DND-41 (cell line): ENCODE data around the gene PDE4B.

Experiments used
- ATAC-seq: fragments of 200-7000 bp; cut with Tn5 transposase; 3 replicates; pipeline ENCODE4 v1.9.1; 2021; ENCODE audit warnings: low read depth; ENCODE audit not compliant: insufficient read depth
- DNase-seq: peaks from one replicate; pipeline ENCODE4 v3.0.0-alpha.2; 2020
- H2AFZ ChIP-seq: 2 replicates; pipeline ENCODE4 v1.6.0; 2012; ENCODE audit warnings: low read depth, low read length
- H3K27ac ChIP-seq: 2 replicates; pipeline ENCODE4 v1.5.1; 2012; ENCODE audit warnings: low read length, inconsistent platforms
- H3K27me3 ChIP-seq: fragments of 200-600 bp; sonication (generic); 2 replicates; pipeline ENCODE4 v1.6.0; 2012; ENCODE audit warnings: low read length, mild to moderate bottlenecking, inconsistent platforms; ENCODE audit not compliant: insufficient read depth, poor library complexity
- H3K36me3 ChIP-seq: 2 replicates; pipeline ENCODE4 v1.5.1; 2012; ENCODE audit warnings: low read length, inconsistent platforms; ENCODE audit not compliant: insufficient read depth
- H3K4me1 ChIP-seq: 2 replicates; pipeline ENCODE4 v1.5.1; 2012; ENCODE audit warnings: mild to moderate bottlenecking, low read length; ENCODE audit not compliant: insufficient read depth
- H3K4me2 ChIP-seq: 2 replicates; pipeline ENCODE4 v1.6.0; 2012; ENCODE audit warnings: mild to moderate bottlenecking, moderate library complexity, low read length, inconsistent platforms; ENCODE audit not compliant: insufficient read depth
- H3K4me3 ChIP-seq, 2 experiments: fragments of 200-600 bp in 1 of 2; shearing (Covaris generic) in 1 of 2; 2 replicates each; pipeline ENCODE4 v1.5.1; 2012 to 2016; ENCODE audit warnings: inconsistent platforms in 2 of 2, low read length in 2 of 2, mild to moderate bottlenecking in 2 of 2, low read depth in 1 of 2, moderate library complexity in 1 of 2
- H3K79me2 ChIP-seq: 2 replicates; pipeline ENCODE4 v1.6.0; 2012; ENCODE audit warnings: low read length, inconsistent platforms; ENCODE audit not compliant: insufficient read depth
- H3K9ac ChIP-seq: 2 replicates; pipeline ENCODE4 v1.6.0; 2012; ENCODE audit warnings: low read depth, mild to moderate bottlenecking, inconsistent platforms, low read length, moderate library complexity
- H3K9me3 ChIP-seq: 2 replicates; pipeline ENCODE4 v1.5.1; 2012; ENCODE audit warnings: low read length, moderate library complexity, mild to moderate bottlenecking, inconsistent platforms; ENCODE audit not compliant: insufficient read depth, severe bottlenecking
- H4K20me1 ChIP-seq: 2 replicates; pipeline ENCODE4 v1.6.0; 2012; ENCODE audit warnings: low read length; ENCODE audit not compliant: insufficient read depth
- EZH2 ChIP-seq: IDR thresholded peaks from 3 replicates; pipeline ENCODE4 v1.6.1; 2012; ENCODE audit warnings: borderline replicate concordance, low read depth, mild to moderate bottlenecking, moderate library complexity, low read length, inconsistent platforms; ENCODE audit not compliant: severe bottlenecking
- TF ChIP-seq, protein P1 (sequence below): IDR thresholded peaks from 2 replicates; pipeline ENCODE4 v1.5.1; 2012; ENCODE audit warnings: borderline replicate concordance, low read length, moderate library complexity, mild to moderate bottlenecking; ENCODE audit not compliant: poor library complexity, severe bottlenecking; ENCODE audit errors: extremely low read depth

The PDE4B gene

DNA sequence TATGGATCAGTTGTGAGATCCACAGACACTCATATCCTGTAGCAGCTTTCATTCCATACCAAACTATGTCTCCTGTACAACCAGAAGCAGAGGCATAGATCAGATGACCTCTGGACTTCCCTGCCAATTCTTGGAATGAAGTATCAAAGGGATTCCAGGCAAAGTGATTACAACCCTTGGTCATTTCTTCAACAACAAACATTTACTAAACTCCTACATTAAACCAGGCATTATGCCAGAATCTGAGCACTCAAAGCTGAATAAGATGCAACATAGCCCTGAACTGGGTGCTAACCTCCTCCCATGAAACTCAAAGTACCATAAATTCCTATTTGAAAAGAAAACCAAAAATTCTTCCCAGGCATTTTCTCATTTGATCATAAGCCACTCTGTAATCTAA is 620.0 kb downstream of the PDE4B start:
- Histone ChIP-seq H3K79me2 (no peaks in the 10 kb centered on the region), H3K9me3 (peaks cover 14% of the 10 kb centered on the region), H3K36me3 (no peaks in the 10 kb centered on the region), H2AFZ (no peak overlapping the region), H4K20me1 (no peaks in the 10 kb centered on the region), H3K27ac (no peak overlapping the region), H3K4me1 (peaks cover 16% of the 10 kb centered on the region), H3K27me3 (peaks cover 7% of the 10 kb centered on the region), H3K4me2 (no peak overlapping the region), H3K9ac (no peak overlapping the region), H3K4me3 (no peak overlapping the region)
- DNase-seq (no peak), ATAC-seq (no peak)
- no peak for TF ChIP-seq EZH2
- TF ChIP-seq, protein P1, sequence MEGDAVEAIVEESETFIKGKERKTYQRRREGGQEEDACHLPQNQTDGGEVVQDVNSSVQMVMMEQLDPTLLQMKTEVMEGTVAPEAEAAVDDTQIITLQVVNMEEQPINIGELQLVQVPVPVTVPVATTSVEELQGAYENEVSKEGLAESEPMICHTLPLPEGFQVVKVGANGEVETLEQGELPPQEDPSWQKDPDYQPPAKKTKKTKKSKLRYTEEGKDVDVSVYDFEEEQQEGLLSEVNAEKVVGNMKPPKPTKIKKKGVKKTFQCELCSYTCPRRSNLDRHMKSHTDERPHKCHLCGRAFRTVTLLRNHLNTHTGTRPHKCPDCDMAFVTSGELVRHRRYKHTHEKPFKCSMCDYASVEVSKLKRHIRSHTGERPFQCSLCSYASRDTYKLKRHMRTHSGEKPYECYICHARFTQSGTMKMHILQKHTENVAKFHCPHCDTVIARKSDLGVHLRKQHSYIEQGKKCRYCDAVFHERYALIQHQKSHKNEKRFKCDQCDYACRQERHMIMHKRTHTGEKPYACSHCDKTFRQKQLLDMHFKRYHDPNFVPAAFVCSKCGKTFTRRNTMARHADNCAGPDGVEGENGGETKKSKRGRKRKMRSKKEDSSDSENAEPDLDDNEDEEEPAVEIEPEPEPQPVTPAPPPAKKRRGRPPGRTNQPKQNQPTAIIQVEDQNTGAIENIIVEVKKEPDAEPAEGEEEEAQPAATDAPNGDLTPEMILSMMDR: no peak

DNA sequence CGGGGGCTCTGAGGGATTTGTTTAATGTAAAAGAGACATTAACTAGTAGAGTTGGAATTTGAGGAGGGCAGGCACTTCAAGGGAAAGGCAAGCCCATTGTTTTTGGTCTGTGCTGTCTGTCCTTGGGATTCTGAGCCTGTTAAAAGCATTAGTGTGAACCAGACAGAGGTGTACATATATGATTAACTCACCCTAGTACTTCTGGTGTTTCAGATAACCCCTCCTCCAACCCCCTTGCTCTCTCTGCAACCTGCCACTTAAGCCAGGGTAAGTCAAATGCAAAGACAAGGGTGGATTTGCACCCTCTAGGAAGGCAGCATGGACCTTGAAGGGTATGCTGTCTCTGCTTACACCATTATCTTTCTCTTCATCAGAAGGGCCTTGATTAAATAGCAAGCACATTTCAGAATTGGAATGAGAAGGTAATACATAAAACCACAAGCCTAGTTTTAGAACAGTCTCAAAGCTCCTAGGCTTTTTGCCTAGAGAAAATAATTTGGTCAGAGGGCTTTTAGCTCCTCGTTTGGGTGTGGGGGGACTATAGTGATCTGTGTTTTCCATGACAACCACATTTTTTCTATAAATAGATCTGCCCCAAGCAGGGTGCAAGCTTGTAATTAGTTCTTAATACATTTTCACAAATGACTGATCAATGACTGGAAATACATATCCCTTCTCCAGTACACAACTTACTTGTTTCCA is 620.6 kb downstream of the PDE4B start:
- DNase-seq (no peak), ATAC-seq (no peak)
- Histone ChIP-seq H3K9me3 (peaks cover 19% of the 10 kb centered on the region), H3K4me1 (peaks cover 16% of the 10 kb centered on the region), H3K27ac (no peak overlapping the region), H3K4me2 (no peak overlapping the region), H4K20me1 (no peaks in the 10 kb centered on the region), H3K79me2 (no peaks in the 10 kb centered on the region), H3K4me3 (no peak overlapping the region), H3K27me3 (peaks cover 7% of the 10 kb centered on the region), H3K36me3 (no peaks in the 10 kb centered on the region), H3K9ac (no peak overlapping the region), H2AFZ (no peak overlapping the region)
- TF ChIP-seq, protein P1: no peak
- TF ChIP-seq EZH2: no peak

- no peak overlapping the region for H3K27ac ChIP-seq
- peaks cover 16% of the 10 kb centered on the region for H3K4me1 ChIP-seq
- H4K20me1 ChIP-seq: no peaks in the 10 kb centered on the region
- no peaks in the 10 kb centered on the region for H3K36me3 ChIP-seq
- no peak overlapping the region for H2AFZ ChIP-seq
- H3K4me3 ChIP-seq: no peak overlapping the region
- H3K9me3 ChIP-seq: peaks cover 23% of the 10 kb centered on the region
- TF ChIP-seq, protein P1: no peak
- no peak for TF ChIP-seq EZH2
- H3K4me2 ChIP-seq: no peak overlapping the region
- H3K79me2 ChIP-seq: no peaks in the 10 kb centered on the region
- H3K9ac ChIP-seq: no peak overlapping the region
- ATAC-seq (no peak), DNase-seq (no peak)
- peaks cover 7% of the 10 kb centered on the region for H3K27me3 ChIP-seq
Observed at GRCh38 chr1:66413838-66414175, 621.1 kb downstream of the PDE4B start.

DNA sequence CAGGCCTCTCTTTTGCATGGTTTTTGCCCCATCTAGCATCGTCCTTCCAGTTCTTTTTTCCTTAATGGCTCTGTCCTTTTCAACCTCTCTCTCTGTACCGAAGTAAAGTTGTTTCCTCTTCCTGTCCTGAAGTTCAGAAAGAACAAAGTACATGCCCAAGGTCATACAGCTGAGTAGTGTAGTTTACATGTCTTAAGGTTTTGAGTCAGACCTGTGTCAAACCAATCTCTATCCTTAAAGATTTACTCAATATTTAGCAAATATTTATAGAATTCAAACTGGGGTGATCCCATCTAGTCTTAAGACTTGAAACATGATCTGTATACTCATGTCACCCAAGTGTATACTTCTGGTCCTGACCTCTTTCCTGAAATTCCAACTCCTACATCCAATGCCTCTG is 622.6 kb downstream of the PDE4B start:
- no peaks in the 10 kb centered on the region for H3K79me2 ChIP-seq
- no peak overlapping the region for H3K4me2 ChIP-seq
- ATAC-seq (no peak), DNase-seq (no peak)
- H3K27me3 ChIP-seq: peaks cover 7% of the 10 kb centered on the region
- H4K20me1 ChIP-seq: no peaks in the 10 kb centered on the region
- H3K27ac ChIP-seq: no peak overlapping the region
- no peak overlapping the region for H3K4me3 ChIP-seq
- peaks cover 12% of the 10 kb centered on the region for H3K4me1 ChIP-seq
- no peak overlapping the region for H2AFZ ChIP-seq
- no peak overlapping the region for H3K9ac ChIP-seq
- TF ChIP-seq EZH2: no peak
- TF ChIP-seq, protein P1: no peak
- no peaks in the 10 kb centered on the region for H3K36me3 ChIP-seq
- H3K9me3 ChIP-seq: peaks cover 23% of the 10 kb centered on the region
